H1 (cell line): ENCODE data around the gene PCBP2. TPM values are rescaled to one million over a fixed set of nuclear protein-coding genes. Genes with fewer than 3 reads are reported as not detected.

ENCODE experiments used
- CTCF ChIA-PET: fragments of 300-600 bp; sonication (Branson Sonifier 250); formaldehyde crosslinking; loops from one replicate; lab custom pipeline; 2021; ENCODE audit not compliant: partially characterized antibody; lab: Charles Lee
- POLR2A ChIA-PET: fragments of 300-600 bp; sonication (Branson Sonifier 250); formaldehyde crosslinking; loops from one replicate; lab custom pipeline; 2021; ENCODE audit warnings: inconsistent platforms; ENCODE audit not compliant: partially characterized antibody; lab: Charles Lee
- DNase-seq, 2 experiments: peaks; one replicate each; pipeline versions ENCODE4 v3.0.0 to v3.0.0-alpha.2; 2010 to 2022; ENCODE audit warnings: low spot score in 2 of 2, low read depth in 1 of 2, mixed read lengths in 1 of 2
- FAIRE-seq: peaks from 2 replicates; lab custom pipeline; 2011; peaks lifted over from hg19 to GRCh38; lab: Jason Lieb, UNC
- H2AFZ ChIP-seq: 2 replicates; pipeline ENCODE4 v1.8.1; 2012; ENCODE audit warnings: low read length, inconsistent platforms
- H2AK5ac ChIP-seq: 2 replicates; pipeline ENCODE4 v1.6.1; 2013; ENCODE audit warnings: low read depth, low read length
- H2BK120ac ChIP-seq: replicated peaks from 2 replicates; pipeline ENCODE3; 2013; ENCODE audit warnings: low read depth, low read length, inconsistent platforms
- H2BK12ac ChIP-seq: 2 replicates; pipeline ENCODE4 v1.6.1; 2013; ENCODE audit warnings: low read depth, low read length
- H2BK15ac ChIP-seq: 2 replicates; pipeline ENCODE4 v1.6.1; 2013; ENCODE audit warnings: low read length
- H2BK20ac ChIP-seq: 2 replicates; pipeline ENCODE4 v1.6.1; 2013; ENCODE audit warnings: low read length
- H2BK5ac ChIP-seq: 2 replicates; pipeline ENCODE4 v1.6.1; 2013; ENCODE audit warnings: low read depth, low read length
- H3K14ac ChIP-seq: 2 replicates; pipeline ENCODE4 v1.6.1; 2013; ENCODE audit warnings: inconsistent platforms; ENCODE audit not compliant: insufficient read length
- H3K18ac ChIP-seq: 2 replicates; pipeline ENCODE4 v1.6.1; 2013; ENCODE audit warnings: low read length; ENCODE audit errors: extremely low read depth
- H3K23ac ChIP-seq: 2 replicates; pipeline ENCODE4 v1.6.1; 2013; ENCODE audit warnings: inconsistent platforms; ENCODE audit not compliant: insufficient read length
- H3K23me2 ChIP-seq: 2 replicates; pipeline ENCODE4 v1.6.1; 2013; ENCODE audit warnings: low read depth, low read length
- H3K27ac ChIP-seq: 2 replicates; pipeline ENCODE4 v1.6.1; 2011; ENCODE audit warnings: low read depth, low read length, inconsistent platforms
- H3K27me3 ChIP-seq, 4 experiments: replicated peaks in 1 of 4; 1 replicate in 1 of 4; 2 replicates in 3 of 4; pipeline versions ENCODE4 v1.6.1 to v1.8.1; 2011 to 2013; ENCODE audit warnings: low read length in 3 of 4, mild to moderate bottlenecking in 3 of 4, inconsistent platforms in 2 of 4, mixed read lengths in 2 of 4, moderate library complexity in 1 of 4; ENCODE audit not compliant: control insufficient read depth in 3 of 4, insufficient read depth in 3 of 4; ENCODE audit errors: extremely low read depth in 1 of 4
- H3K36me3 ChIP-seq, 4 experiments: 2 replicates each; pipeline versions ENCODE4 v1.6.1 to v1.8.1; 2011 to 2013; ENCODE audit warnings: mild to moderate bottlenecking in 4 of 4, low read length in 3 of 4, moderate library complexity in 2 of 4, control low read depth in 1 of 4, inconsistent platforms in 1 of 4; ENCODE audit not compliant: insufficient read depth in 4 of 4, control insufficient read depth in 2 of 4
- H3K4ac ChIP-seq: replicated peaks from 2 replicates; pipeline ENCODE3; 2013; ENCODE audit warnings: low read length, low read depth, mixed read lengths, inconsistent platforms; ENCODE audit not compliant: insufficient read length
- H3K4me1 ChIP-seq, 4 experiments: replicated peaks in 1 of 4; 1 replicate in 1 of 4; 2 replicates in 3 of 4; pipeline versions ENCODE4 v1.6.1 to v1.8.1; 2011 to 2013; ENCODE audit warnings: low read length in 3 of 4, inconsistent platforms in 2 of 4, mixed read lengths in 1 of 4; ENCODE audit not compliant: insufficient read depth in 4 of 4, control insufficient read depth in 3 of 4
- H3K4me2 ChIP-seq, 2 experiments: 2 replicates each; pipeline versions ENCODE4 v1.6.1 to v1.8.1; 2011 to 2013; ENCODE audit warnings: low read depth in 2 of 2, low read length in 2 of 2, control low read depth in 1 of 2, inconsistent platforms in 1 of 2, mild to moderate bottlenecking in 1 of 2; ENCODE audit not compliant: insufficient read depth in 1 of 2
- H3K4me3 ChIP-seq, 4 experiments: fragments of 200-600, 300-600 bp in 1 of 4; sonication (generic), shearing (Covaris generic), sonication (Bioruptor Twin) in 1 of 4; 2 replicates each; pipeline versions ENCODE4 v1.5.1 to v1.8.1; 2011 to 2016; ENCODE audit warnings: low read length in 4 of 4, low read depth in 3 of 4, control low read depth in 2 of 4, inconsistent platforms in 2 of 4, mild to moderate bottlenecking in 2 of 4, mixed read lengths in 1 of 4, moderate library complexity in 1 of 4; ENCODE audit not compliant: insufficient read depth in 2 of 4; ENCODE audit errors: extremely low read depth in 1 of 4
- H3K56ac ChIP-seq: replicated peaks from 2 replicates; pipeline ENCODE3; 2013; ENCODE audit warnings: low read depth, mild to moderate bottlenecking, mixed read lengths, low read length, inconsistent platforms; ENCODE audit not compliant: insufficient read length
- H3K79me1 ChIP-seq: 2 replicates; pipeline ENCODE4 v1.6.1; 2013; ENCODE audit warnings: low read depth, low read length, control low read depth
- H3K79me2 ChIP-seq, 2 experiments: 2 replicates each; pipeline versions ENCODE4 v1.6.1 to v1.8.1; 2012 to 2013; ENCODE audit warnings: low read length in 2 of 2, mild to moderate bottlenecking in 2 of 2, inconsistent platforms in 1 of 2; ENCODE audit not compliant: insufficient read depth in 2 of 2, control insufficient read depth in 1 of 2
- H3K9ac ChIP-seq, 4 experiments: replicated peaks in 1 of 4; 1 replicate in 1 of 4; 2 replicates in 3 of 4; pipeline versions ENCODE4 v1.6.1 to v1.8.1; 2011 to 2013; ENCODE audit warnings: low read depth in 3 of 4, low read length in 3 of 4, control low read depth in 2 of 4, mild to moderate bottlenecking in 2 of 4, moderate library complexity in 2 of 4, inconsistent platforms in 1 of 4; ENCODE audit errors: extremely low read depth in 1 of 4
- H3K9me3 ChIP-seq, 2 experiments: 2 replicates each; pipeline versions ENCODE4 v1.6.1 to v1.8.1; 2012 to 2013; ENCODE audit warnings: mild to moderate bottlenecking in 2 of 2, moderate library complexity in 2 of 2, control low read depth in 1 of 2, inconsistent platforms in 1 of 2, low read depth in 1 of 2, low read length in 1 of 2, mixed read lengths in 1 of 2; ENCODE audit not compliant: insufficient read depth in 2 of 2
- H4K20me1 ChIP-seq, 2 experiments: replicated peaks in 1 of 2; 2 replicates each; pipeline versions ENCODE3 to v1.8.1; 2011 to 2013; ENCODE audit warnings: inconsistent platforms in 2 of 2, low read length in 2 of 2, mild to moderate bottlenecking in 1 of 2; ENCODE audit not compliant: insufficient read depth in 2 of 2, control insufficient read depth in 1 of 2
- H4K5ac ChIP-seq: 2 replicates; pipeline ENCODE4 v1.6.1; 2013; ENCODE audit warnings: low read length, low read depth, mixed read lengths, inconsistent platforms; ENCODE audit not compliant: insufficient read length
- H4K8ac ChIP-seq: 2 replicates; pipeline ENCODE4 v1.8.0; 2013; ENCODE audit warnings: mild to moderate bottlenecking, moderate library complexity, low read length, inconsistent platforms; ENCODE audit not compliant: insufficient read depth; ENCODE audit errors: extremely low read depth
- H4K91ac ChIP-seq: replicated peaks from 2 replicates; pipeline ENCODE3; 2013; ENCODE audit warnings: low read length, mixed read lengths, inconsistent platforms; ENCODE audit not compliant: insufficient read length
- ASH2L ChIP-seq: fragments of 200-600, 300-600 bp; sonication (generic); IDR thresholded peaks from one replicate; pipeline ENCODE4 v1.7.1; 2017; ENCODE audit warnings: low read length
- BACH1 ChIP-seq: IDR thresholded peaks from 2 replicates; pipeline ENCODE4 v1.6.1; 2012; ENCODE audit warnings: low read length, improper control_type of control experiment
- BRCA1 ChIP-seq: IDR thresholded peaks from 2 replicates; pipeline ENCODE4 v1.6.1; 2012; ENCODE audit warnings: low read depth, low read length, improper control_type of control experiment
- CHD1 ChIP-seq: IDR thresholded peaks from 2 replicates; pipeline ENCODE4 v1.6.1; 2012; ENCODE audit warnings: low read depth, low read length, improper control_type of control experiment
- CTBP2 ChIP-seq: IDR thresholded peaks from 2 replicates; pipeline ENCODE4 v1.7.0; 2011; ENCODE audit warnings: borderline replicate concordance, mild to moderate bottlenecking, moderate library complexity, mixed read lengths, low read length; ENCODE audit not compliant: insufficient read depth, insufficient read length
- JUN ChIP-seq: IDR thresholded peaks from 2 replicates; pipeline ENCODE4 v1.6.1; 2011; ENCODE audit warnings: low read depth, mild to moderate bottlenecking, improper control_type of control experiment, low read length
- NANOG ChIP-seq: IDR thresholded peaks from 2 replicates; pipeline ENCODE4 v1.6.1; 2011; ENCODE audit warnings: low read length, low read depth, mild to moderate bottlenecking, inconsistent platforms; ENCODE audit not compliant: insufficient read depth, poor library complexity, severe bottlenecking
- RFX5 ChIP-seq: IDR thresholded peaks from 2 replicates; pipeline ENCODE4 v1.6.1; 2011; ENCODE audit warnings: low read depth, low read length, improper control_type of control experiment, borderline replicate concordance
- WGBS, 2 experiments: shearing (Covaris generic) in 1 of 2; methylation state at CpG; one replicate each; pipeline versions ENCODE4 v1.1.6 to v1.1.7; 2013 to 2015; ENCODE audit warnings: low lambda C conversion rate in 2 of 2, mixed read lengths in 2 of 2, inconsistent platforms in 1 of 2, low coverage in 1 of 2, missing lambda C conversion rate in 1 of 2; ENCODE audit not compliant: insufficient replicate concordance in 2 of 2, insufficient coverage in 1 of 2, insufficient read length in 1 of 2; ENCODE audit errors: extremely low coverage in 1 of 2, missing lambda C conversion rate in 1 of 2; 5-methylcytosine and 5-hydroxymethylcytosine counted together
- polyA plus RNA-seq, 7 experiments: library from polyadenylated mRNA; depleted of rRNA in 3 of 7; stranded (reverse) in 5 of 7; unstranded in 2 of 7; fragments of >200 nt in 5 of 7; fragments of 200-250 nt in 2 of 7; gene quantifications; 1 replicate in 5 of 7; 2 replicates in 1 of 7; 4 replicates in 1 of 7; pipeline versions ENCODE4 v1.2.1 to v1.2.3, GENCODE V29; 2011 to 2013; ENCODE audit warnings: missing spikeins in 2 of 7, mixed read lengths in 2 of 7
- total RNA-seq: library from RNA; stranded (reverse); fragmentation: NEBNext Ultra II Directional; extraction: Animal tissue kit (Norgen Biotek cat#: 25700); gene quantifications from 2 replicates; pipeline ENCODE4 v1.2.1, GENCODE V29; 2021
- TF ChIP-seq, protein P1 (sequence below): IDR thresholded peaks from 2 replicates; pipeline ENCODE4 v1.6.1; 2012; ENCODE audit warnings: low read length, inconsistent platforms

The PCBP2 gene
- total and polyA plus RNA-seq, 2 of the 8 experiments (the other 6 are each of a cell fraction or from before 2014, with no cell fraction given), result 470 to 1,123 TPM

GRCh38 chr12:53441040-53441833 is 10.7 kb upstream of the PCBP2 start, which contains the start of gene PRR13:
TSS of gene PRR13 (plus strand) at chr12:53441734. CDS start at chr12:53442715, 981 bp downstream.
- POLR2A ChIA-PET, result interaction anchor here (0.7 to 57.6 kb wide), 12 partner anchors 10 to 120 kb away, joined by 3 to 3397 read pairs (median 6); partner anchors contain the start of genes AAAS, AMHR2, MAP3K12 and NPFF
- DNase-seq, result peak; percentile 95 to 96
- TF ChIP-seq ASH2L, result no peak
- no peak for TF ChIP-seq RFX5
- TF ChIP-seq CTBP2, result no peak
- no peak for TF ChIP-seq BRCA1
- no peak for TF ChIP-seq BACH1
- TF ChIP-seq JUN, result no peak
- TF ChIP-seq CHD1, result no peak
- TF ChIP-seq, protein P1, sequence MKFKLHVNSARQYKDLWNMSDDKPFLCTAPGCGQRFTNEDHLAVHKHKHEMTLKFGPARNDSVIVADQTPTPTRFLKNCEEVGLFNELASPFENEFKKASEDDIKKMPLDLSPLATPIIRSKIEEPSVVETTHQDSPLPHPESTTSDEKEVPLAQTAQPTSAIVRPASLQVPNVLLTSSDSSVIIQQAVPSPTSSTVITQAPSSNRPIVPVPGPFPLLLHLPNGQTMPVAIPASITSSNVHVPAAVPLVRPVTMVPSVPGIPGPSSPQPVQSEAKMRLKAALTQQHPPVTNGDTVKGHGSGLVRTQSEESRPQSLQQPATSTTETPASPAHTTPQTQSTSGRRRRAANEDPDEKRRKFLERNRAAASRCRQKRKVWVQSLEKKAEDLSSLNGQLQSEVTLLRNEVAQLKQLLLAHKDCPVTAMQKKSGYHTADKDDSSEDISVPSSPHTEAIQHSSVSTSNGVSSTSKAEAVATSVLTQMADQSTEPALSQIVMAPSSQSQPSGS, result no peak
- TF ChIP-seq NANOG, result no peak

More at GRCh38 chr12:53441040-53441833, 10.7 kb upstream of the PCBP2 start, which contains the start of gene PRR13:
- 7% methylated on average over 31 of the region's 31 CpGs; no CpG with 5 or more reads in 1 of the 2 experiments for WGBS, 2 experiments
- Histone ChIP-seq H3K4me2 (peak within 1 kb of the TSS; percentile 90), H3K79me1 (no peaks in the 10 kb centered on the region; the same call in 1 of the 2 replicates), H3K4ac (no peak within 1 kb of the TSS), H3K27me3 (no peaks in the 10 kb centered on the region), H3K36me3 (peaks cover 0 to 20% (median 10%) of the 10 kb centered on the region in 4 experiments; a peak in 4 of 8 replicates), H2AK5ac (peak within 1 kb of the TSS; percentile 53; the same call in 1 of the 2 replicates), H3K56ac (peak within 1 kb of the TSS; percentile 67), H2BK15ac (peak within 1 kb of the TSS; percentile 81; the same call in 1 of the 2 replicates), H3K9me3 (no peaks in the 10 kb centered on the region), H3K14ac (no peak within 1 kb of the TSS), H3K23me2 (peaks cover 6% of the 10 kb centered on the region; the same call in 1 of the 2 replicates), H4K8ac (peak within 1 kb of the TSS; percentile 81; the same call in 1 of the 2 replicates), H3K4me3 (peak within 1 kb of the TSS; percentile 69 to 99 (median 88)), H2AFZ (peak within 1 kb of the TSS; percentile 89), H3K4me1 (peaks cover 0 to 8% (median 3%) of the 10 kb centered on the region in 4 experiments; a peak in 4 of 7 replicates), H2BK5ac (peak within 1 kb of the TSS; percentile 79), H3K23ac (no peak within 1 kb of the TSS), H3K27ac (peak within 1 kb of the TSS; percentile 30; the same call in 1 of the 2 replicates), H4K91ac (no peak within 1 kb of the TSS), H3K9ac (peak within 1 kb of the TSS; percentile 59 to 95 (median 68)), H2BK12ac (peak within 1 kb of the TSS; percentile 19; the same call in 1 of the 2 replicates), H3K79me2 (peaks cover 0 to 6% of the 10 kb centered on the region in 2 experiments; a peak in 2 of 4 replicates), H4K20me1 (no peaks in the 10 kb centered on the region), H3K18ac (peak within 1 kb of the TSS; percentile 94), H4K5ac (peak within 1 kb of the TSS; percentile 8), H2BK20ac (no peak within 1 kb of the TSS), H2BK120ac (no peak within 1 kb of the TSS)
- no peak for FAIRE-seq
- CTCF ChIA-PET, result interaction anchor here (1.0 to 1.2 kb wide), 4 partner anchors 11 to 68 kb away, joined by 3 to 4 read pairs (median 3); no protein-coding TSS in a partner anchor
